HepG2 (cell line): Measurements from ENCODE around the gene CPNE8. TPM values are rescaled to one million over a fixed set of nuclear protein-coding genes. Genes with fewer than 3 reads are reported as not detected.

Experiments
- ATAC-seq: fragments of 200-7000 bp; cut with Tn5 transposase; 3 replicates; pipeline ENCODE4 v1.9.1; 2020; ENCODE audit warnings: mild to moderate bottlenecking, moderate library complexity
- BruUV-seq: library from RNA; stranded (reverse); fragments of 400-500 nt; replicated peaks from 2 replicates; lab custom pipeline; 2021; lab: Mats Ljungman, UMichigan
- CTCF ChIA-PET: fragments of 300-600 bp; formaldehyde crosslinking; extraction: SDS; loops from one replicate; lab custom pipeline; 2021; ENCODE audit warnings: low total read pairs, inconsistent platforms, low intra/inter-chr PET ratio; lab: Yijun Ruan, JAX
- POLR2A ChIA-PET: fragments of 350-600 bp; sonication (Branson Sonifier 250); formaldehyde crosslinking; loops from one replicate; lab custom pipeline; 2020; ENCODE audit warnings: antibody characterized with exemption, inconsistent platforms; lab: Yijun Ruan, JAX
- DNase-seq: peaks from one replicate; pipeline ENCODE4 v3.0.0-alpha.2; 2015; ENCODE audit warnings: low spot score
- FAIRE-seq: peaks from 3 replicates; lab custom pipeline; 2011; peaks lifted over from hg19 to GRCh38; lab: Jason Lieb, UNC
- H2AFZ ChIP-seq: one replicate; pipeline ENCODE4 v1.6.1; 2011; ENCODE audit warnings: low read length, inconsistent platforms
- H3K27ac ChIP-seq: fragments of 300-600 bp; 3 replicates; pipeline ENCODE4 v1.8.0; 2011; ENCODE audit warnings: mixed run types, mild to moderate bottlenecking, mixed read lengths, low read length, inconsistent platforms; ENCODE audit not compliant: insufficient read depth; ENCODE audit errors: extremely low read length
- H3K27me3 ChIP-seq, 2 experiments: fragments of 200-600 bp in 1 of 2; 2 replicates in 1 of 2; 3 replicates in 1 of 2; pipeline versions ENCODE4 v1.6.0 to v1.8.0; 2011; ENCODE audit warnings: low read length in 2 of 2, mild to moderate bottlenecking in 2 of 2, moderate library complexity in 2 of 2, inconsistent platforms in 1 of 2; ENCODE audit not compliant: insufficient read depth in 2 of 2, control insufficient read depth in 1 of 2
- H3K36me3 ChIP-seq, 2 experiments: fragments of 200-600 bp in 1 of 2; replicated peaks in 1 of 2; 2 replicates in 1 of 2; 3 replicates in 1 of 2; pipeline versions ENCODE4 v1.5.1 to v1.8.0; 2011; ENCODE audit warnings: low read length in 2 of 2, inconsistent platforms in 1 of 2; ENCODE audit not compliant: insufficient read depth in 2 of 2, control insufficient read depth in 1 of 2
- H3K4me1 ChIP-seq: 2 replicates; pipeline ENCODE4 v1.5.1; 2012; ENCODE audit warnings: low read length, inconsistent platforms; ENCODE audit not compliant: insufficient read depth
- H3K4me2 ChIP-seq: 2 replicates; pipeline ENCODE4 v1.6.0; 2011; ENCODE audit warnings: low read depth, low read length, inconsistent platforms
- H3K4me3 ChIP-seq, 3 experiments: fragments of 200-600 bp in 1 of 3; sonication (generic), shearing (Covaris generic) in 1 of 3; replicated peaks in 1 of 3; 2 replicates each; pipeline ENCODE4 v1.5.1; 2011 to 2016; ENCODE audit warnings: low read length in 3 of 3, inconsistent platforms in 2 of 3, low read depth in 2 of 3, mild to moderate bottlenecking in 2 of 3, control low read depth in 1 of 3, mixed read lengths in 1 of 3; ENCODE audit not compliant: insufficient read depth in 1 of 3
- H3K79me2 ChIP-seq: one replicate; pipeline ENCODE4 v1.6.1; 2011; ENCODE audit warnings: low read length, inconsistent platforms; ENCODE audit not compliant: insufficient read depth
- H3K9ac ChIP-seq: 2 replicates; pipeline ENCODE4 v1.6.0; 2011; ENCODE audit warnings: mild to moderate bottlenecking, low read depth, low read length, inconsistent platforms; ENCODE audit not compliant: insufficient read depth
- H3K9me3 ChIP-seq: 2 replicates; pipeline ENCODE4 v1.5.1; 2012; ENCODE audit warnings: mild to moderate bottlenecking, low read length
- H4K20me1 ChIP-seq: 2 replicates; pipeline ENCODE4 v1.6.0; 2011; ENCODE audit warnings: inconsistent platforms, mild to moderate bottlenecking, low read length, moderate library complexity; ENCODE audit not compliant: insufficient read depth
- CEBPB ChIP-seq: IDR thresholded peaks from 2 replicates; pipeline ENCODE4 v1.6.1; 2011; ENCODE audit warnings: low read depth, low read length, improper control_type of control experiment, borderline replicate concordance
- NAIF1 ChIP-seq: sonication (generic); formaldehyde crosslinking; IDR thresholded peaks from 2 replicates; pipeline ENCODE4 v1.5.0; 2020; ENCODE audit warnings: mild to moderate bottlenecking, missing genetic modification reagents, borderline replicate concordance
- NCOA2 ChIP-seq: sonication (generic); formaldehyde crosslinking; IDR thresholded peaks from 2 replicates; pipeline ENCODE4 v1.8.0; 2022; ENCODE audit warnings: inconsistent platforms
- PLRG1 ChIP-seq: fragments of 450-650 bp; conservative IDR thresholded peaks from 2 replicates; pipeline ENCODE4 v1.6.1; 2016
- SMC3 ChIP-seq: IDR thresholded peaks from 2 replicates; pipeline ENCODE4 v1.6.1; 2011; ENCODE audit warnings: low read length, improper control_type of control experiment
- ZNF850 ChIP-seq: sonication (generic); formaldehyde crosslinking; conservative IDR thresholded peaks from 2 replicates; pipeline ENCODE4 v1.9.0; 2021; ENCODE audit warnings: mild to moderate bottlenecking, missing genetic modification reagents
- WGBS: methylation state at CpG from one replicate; pipeline ENCODE4 v1.1.6; 2017; ENCODE audit warnings: low lambda C conversion rate; 5-methylcytosine and 5-hydroxymethylcytosine counted together
- in situ Hi-C: cut with HindIII; loops from 2 replicates; pipeline ENCODE4 v1.10.0; 2017; ENCODE audit warnings: low pct_unique_long_range_greater_than_20kb; ENCODE audit not compliant: extremely low pct_ligation_motif_present
- intact Hi-C: fragments of 100-400 bp; cut with micrococcal nuclease; formaldehyde crosslinking; loops from one replicate; pipeline ENCODE4 v1.10.0; 2022; ENCODE audit not compliant: unreplicated experiment
- polyA plus RNA-seq, 8 experiments: library from polyadenylated mRNA; depleted of rRNA in 3 of 8; stranded (reverse) in 7 of 8; unstranded in 1 of 8; fragments of >200 nt; fragmentation: Illumina TruSeq in 4 of 8; extraction: Trizol in 4 of 8; gene quantifications; 2 replicates each; pipeline versions ENCODE4 v1.2.1 to v1.2.3, GENCODE V29; 2011 to 2016; ENCODE audit warnings: low read depth in 4 of 8, missing spikeins in 1 of 8, mixed read lengths in 1 of 8; ENCODE audit not compliant: insufficient read depth in 1 of 8
- total RNA-seq, 5 experiments: library from RNA; depleted of rRNA; stranded (reverse); fragments of >200 nt; fragmentation: Illumina TruSeq; extraction: Trizol; gene quantifications; 2 replicates each; pipeline ENCODE4 v1.2.3, GENCODE V29; 2016; ENCODE audit warnings: low read depth in 1 of 5
- TF ChIP-seq, protein P1 (sequence below): sonication (generic); formaldehyde crosslinking; IDR thresholded peaks from 2 replicates; pipeline ENCODE4 v1.8.0; 2022; ENCODE audit warnings: mild to moderate bottlenecking, missing genetic modification reagents, moderate library complexity

Gene CPNE8
- total and polyA plus RNA-seq, 2 of the 13 experiments (the other 11 are each of a cell fraction or from before 2014, with no cell fraction given), result 2.4 to 2.7 TPM

DNA sequence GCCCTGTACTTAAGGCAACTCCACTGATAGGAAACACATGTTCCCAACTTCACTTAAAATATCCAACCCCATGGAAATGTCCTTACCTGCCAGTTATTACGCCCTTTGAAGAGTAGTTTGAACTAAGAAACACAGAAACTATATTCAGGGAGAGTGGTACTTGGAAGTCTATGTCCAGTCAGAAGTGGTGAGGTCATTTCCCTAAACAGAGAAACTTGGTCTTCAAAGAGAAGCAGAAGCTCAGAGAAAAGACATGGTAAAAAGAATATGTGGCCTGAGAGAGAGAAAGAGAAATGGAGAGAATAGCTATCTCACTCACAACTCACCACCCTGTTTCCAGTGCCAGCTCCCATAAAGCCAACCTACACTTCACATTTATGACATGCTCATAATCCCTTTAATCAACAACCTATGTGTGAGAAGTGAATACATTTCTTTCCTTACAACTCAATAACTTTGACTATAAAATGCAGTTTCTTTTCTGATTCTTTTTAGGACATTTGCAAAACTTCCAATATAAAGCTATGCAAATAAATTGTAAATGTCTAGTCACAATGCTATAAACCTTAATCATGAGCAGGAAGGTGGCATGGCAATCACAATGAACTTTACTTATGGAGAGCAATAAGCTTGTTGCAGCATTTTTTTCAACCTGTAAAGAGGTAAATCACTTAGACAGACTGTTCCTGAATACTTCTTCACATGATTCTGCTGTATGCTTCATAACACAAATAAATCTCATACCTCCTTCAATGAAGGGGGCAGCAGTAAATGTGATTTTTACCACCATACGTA is 67.1 kb downstream of the CPNE8 start (continued):
- TF ChIP-seq SMC3 (no peak), PLRG1 (no peak)

DNA sequence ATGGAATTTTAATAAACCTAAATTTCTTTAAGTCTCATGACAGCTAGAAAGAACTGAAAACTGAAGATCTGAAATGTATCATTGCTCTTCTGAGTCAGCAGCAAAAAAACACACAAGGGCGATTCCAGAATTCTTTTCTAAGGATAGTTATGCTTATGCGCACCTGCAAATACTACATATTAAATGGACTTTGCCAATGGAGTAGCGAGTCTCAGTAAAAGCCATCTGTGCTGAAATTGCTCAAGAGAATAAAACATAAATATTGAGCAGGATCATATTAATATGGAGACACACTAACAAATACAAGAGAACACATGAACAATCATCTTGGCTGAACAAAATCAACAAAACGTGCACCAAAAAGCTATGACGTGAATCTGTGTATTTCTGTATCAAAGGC is 73.7 kb downstream of the CPNE8 start:
- DNase-seq (no peak), FAIRE-seq (no peak), ATAC-seq (no peak)
- intact Hi-C loops (no loop called here), in situ Hi-C loops (no loop called here)
- Histone ChIP-seq H2AFZ (no peak overlapping the region), H3K27ac (no peak overlapping the region), H3K4me1 (no peaks in the 10 kb centered on the region), H3K79me2 (no peaks in the 10 kb centered on the region), H3K4me3 (no peak overlapping the region), H3K4me2 (no peak overlapping the region), H4K20me1 (no peaks in the 10 kb centered on the region), H3K9me3 (no peaks in the 10 kb centered on the region), H3K9ac (no peak overlapping the region), H3K36me3 (no peaks in the 10 kb centered on the region), H3K27me3 (no peaks in the 10 kb centered on the region)
- ChIA-PET POLR2A (no interaction called here), CTCF (no interaction called here)
- no TSS peak for BruUV-seq
- TF ChIP-seq NCOA2 (CRISPR knock-in tag) (no peak), CEBPB (no peak), NAIF1 (no peak), ZNF850 (no peak)
- TF ChIP-seq, protein P1, sequence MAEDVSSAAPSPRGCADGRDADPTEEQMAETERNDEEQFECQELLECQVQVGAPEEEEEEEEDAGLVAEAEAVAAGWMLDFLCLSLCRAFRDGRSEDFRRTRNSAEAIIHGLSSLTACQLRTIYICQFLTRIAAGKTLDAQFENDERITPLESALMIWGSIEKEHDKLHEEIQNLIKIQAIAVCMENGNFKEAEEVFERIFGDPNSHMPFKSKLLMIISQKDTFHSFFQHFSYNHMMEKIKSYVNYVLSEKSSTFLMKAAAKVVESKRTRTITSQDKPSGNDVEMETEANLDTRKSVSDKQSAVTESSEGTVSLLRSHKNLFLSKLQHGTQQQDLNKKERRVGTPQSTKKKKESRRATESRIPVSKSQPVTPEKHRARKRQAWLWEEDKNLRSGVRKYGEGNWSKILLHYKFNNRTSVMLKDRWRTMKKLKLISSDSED, result no peak
- WGBS, result 62% methylated on average over 5 of the region's 5 CpGs
